Thymus (tissue), 11 donors: Measurements from ENCODE around the gene DSC3. TPM values are rescaled to one million over a fixed set of nuclear protein-coding genes. Genes with fewer than 3 reads are reported as not detected.

Experiments
- DNase-seq, 9 donors: peaks; one replicate each; pipeline ENCODE4 v3.0.0-alpha.2; 2013; ENCODE audit warnings: low spot score in 9 of 9, low read depth in 6 of 9, missing footprints in 1 of 9
- H3K27ac ChIP-seq, 2 donors: one replicate each; pipeline ENCODE4 v1.5.1; 2013; ENCODE audit warnings: control low read depth in 1 of 2, low read depth in 1 of 2, low read length in 1 of 2, mild to moderate bottlenecking in 1 of 2, moderate library complexity in 1 of 2
- H3K27me3 ChIP-seq, 2 donors: one replicate each; pipeline ENCODE4 v1.5.1; 2013; ENCODE audit warnings: low read length in 1 of 2; ENCODE audit not compliant: control insufficient read depth in 2 of 2, insufficient read depth in 1 of 2
- H3K36me3 ChIP-seq, 2 donors: one replicate each; pipeline ENCODE4 v1.5.1; 2013; ENCODE audit warnings: low read length in 1 of 2, mild to moderate bottlenecking in 1 of 2, moderate library complexity in 1 of 2; ENCODE audit not compliant: control insufficient read depth in 2 of 2, insufficient read depth in 2 of 2
- H3K4me1 ChIP-seq, 2 donors: one replicate each; pipeline ENCODE4 v1.5.1; 2013; ENCODE audit warnings: low read length in 2 of 2; ENCODE audit not compliant: control insufficient read depth in 2 of 2, insufficient read depth in 2 of 2
- H3K4me3 ChIP-seq, 2 donors: one replicate each; pipeline ENCODE4 v1.5.1; 2013; ENCODE audit warnings: low read length in 2 of 2, control low read depth in 1 of 2, mild to moderate bottlenecking in 1 of 2
- H3K9me3 ChIP-seq, 2 donors: one replicate each; pipeline ENCODE4 v1.5.1; 2013; ENCODE audit warnings: low read length in 1 of 2, mild to moderate bottlenecking in 1 of 2; ENCODE audit not compliant: control insufficient read depth in 2 of 2, insufficient read depth in 1 of 2
- WGBS: extraction: QIAGEN DNeasy Blood & Tissue Kit; methylation state at CpG from one replicate; pipeline ENCODE4 v1.1.7; 2013; 5-methylcytosine and 5-hydroxymethylcytosine counted together
- polyA plus RNA-seq: library from polyadenylated mRNA; stranded (reverse); fragments of 200-250 nt; gene quantifications from one replicate; pipeline ENCODE4 v1.2.3, GENCODE V29; 2013
- total RNA-seq: library from RNA; stranded (reverse); fragments of 120-200 nt; gene quantifications from one replicate; pipeline ENCODE4 v1.2.4, GENCODE V29; 2013
- donor health status: healthy.

The DSC3 gene
- total and polyA plus RNA-seq, 2 donors, result 6.9 to 16.8 TPM

- no peak overlapping the region for H3K27ac ChIP-seq
- peak in 1 of 9 donors; percentile 16 for DNase-seq
- no peaks in the 10 kb centered on the region for H3K27me3 ChIP-seq
- H3K4me3 ChIP-seq, result no peak overlapping the region
- H3K4me1 ChIP-seq, result no peaks in the 10 kb centered on the region
- 52% methylated on average over 7 of the region's 7 CpGs for WGBS
- H3K9me3 ChIP-seq, result no peaks in the 10 kb centered on the region
- H3K36me3 ChIP-seq, result no peaks in the 10 kb centered on the region
These were observed 72.2 kb downstream of the DSC3 start for GRCh38 chr18:30970196-30970816.

- no peak for DNase-seq
- Histone ChIP-seq H3K36me3 (no peaks in the 10 kb centered on the region), H3K4me1 (no peaks in the 10 kb centered on the region), H3K27ac (no peak overlapping the region), H3K27me3 (no peaks in the 10 kb centered on the region), H3K4me3 (no peak overlapping the region), H3K9me3 (no peaks in the 10 kb centered on the region)
- WGBS, result 94% methylated on average over 4 of the region's 4 CpGs
These were observed 72.8 kb downstream of the DSC3 start for GRCh38 chr18:30969670-30970170.

- no peaks in the 10 kb centered on the region for H3K4me1 ChIP-seq
- no peak for DNase-seq
- no peak overlapping the region for H3K4me3 ChIP-seq
- 95% methylated on average over 4 of the region's 4 CpGs for WGBS
- no peaks in the 10 kb centered on the region for H3K36me3 ChIP-seq
- H3K27me3 ChIP-seq, result no peaks in the 10 kb centered on the region
- no peaks in the 10 kb centered on the region for H3K9me3 ChIP-seq
- H3K27ac ChIP-seq, result no peak overlapping the region
These were observed 74.8 kb downstream of the DSC3 start for GRCh38 chr18:30967701-30968100.

- H3K4me1 ChIP-seq, result no peaks in the 10 kb centered on the region
- H3K36me3 ChIP-seq, result no peaks in the 10 kb centered on the region
- H3K27me3 ChIP-seq, result no peaks in the 10 kb centered on the region
- no peaks in the 10 kb centered on the region for H3K9me3 ChIP-seq
- no peak overlapping the region for H3K27ac ChIP-seq
- 94% methylated on average over 4 of the region's 4 CpGs for WGBS
- no peak overlapping the region for H3K4me3 ChIP-seq
- DNase-seq, result no peak
These were observed 77.3 kb downstream of the DSC3 start for GRCh38 chr18:30965237-30965636.

- no peaks in the 10 kb centered on the region for H3K27me3 ChIP-seq
- WGBS, result 96% methylated on average over 6 of the region's 6 CpGs
These were observed 81.9 kb downstream of the DSC3 start for GRCh38 chr18:30960661-30961060.

GRCh38 chr18:30957066-30957465 lies 85.5 kb downstream of the DSC3 start:
- 93% methylated on average over 2 of the region's 2 CpGs for WGBS
- Histone ChIP-seq H3K4me1 (no peaks in the 10 kb centered on the region), H3K27ac (no peak overlapping the region), H3K4me3 (no peak overlapping the region), H3K36me3 (no peaks in the 10 kb centered on the region), H3K27me3 (no peaks in the 10 kb centered on the region), H3K9me3 (no peaks in the 10 kb centered on the region)
- no peak for DNase-seq

More at GRCh38 chr18:30960661-30961060, 81.9 kb downstream of the DSC3 start:
- Histone ChIP-seq H3K9me3 (no peaks in the 10 kb centered on the region), H3K4me3 (no peak overlapping the region), H3K36me3 (no peaks in the 10 kb centered on the region), H3K27ac (no peak overlapping the region), H3K4me1 (no peaks in the 10 kb centered on the region)
- DNase-seq, result no peak

- no peaks in the 10 kb centered on the region for H3K36me3 ChIP-seq
- no peaks in the 10 kb centered on the region for H3K9me3 ChIP-seq
- DNase-seq, result no peak
- 96% methylated on average over 3 of the region's 3 CpGs for WGBS
- H3K4me1 ChIP-seq, result no peaks in the 10 kb centered on the region
- no peak overlapping the region for H3K27ac ChIP-seq
- no peaks in the 10 kb centered on the region for H3K27me3 ChIP-seq
- no peak overlapping the region for H3K4me3 ChIP-seq
These were observed 88.3 kb downstream of the DSC3 start for GRCh38 chr18:30954262-30954661.

- 92% methylated on average over 8 of the region's 8 CpGs for WGBS
- no peak for DNase-seq
- no peaks in the 10 kb centered on the region for H3K36me3 ChIP-seq
- no peak overlapping the region for H3K4me3 ChIP-seq
- no peak overlapping the region for H3K27ac ChIP-seq
- H3K27me3 ChIP-seq, result no peaks in the 10 kb centered on the region
- H3K4me1 ChIP-seq, result no peaks in the 10 kb centered on the region
- peaks cover 0 to 6% of the 10 kb centered on the region in 2 donors for H3K9me3 ChIP-seq
These were observed 96.8 kb downstream of the DSC3 start for GRCh38 chr18:30945761-30946160.

GRCh38 chr18:30944773-30945417 lies 97.6 kb downstream of the DSC3 start:
- Histone ChIP-seq H3K4me1 (no peaks in the 10 kb centered on the region), H3K27ac (no peak overlapping the region), H3K27me3 (no peaks in the 10 kb centered on the region), H3K36me3 (no peaks in the 10 kb centered on the region), H3K9me3 (peaks cover 0 to 6% of the 10 kb centered on the region in 2 donors), H3K4me3 (no peak overlapping the region)
- no peak for DNase-seq
- 89% methylated on average over 3 of the region's 3 CpGs for WGBS
